CD8-positive, alpha-beta memory T cell (primary cell): ENCODE measurements around the gene HCN2. TPM values are rescaled to one million over a fixed set of nuclear protein-coding genes. Genes with fewer than 3 reads are reported as not detected.

Experiments
- CTCF ChIA-PET: fragments of 350-600 bp; sonication (Branson Sonifier 250); formaldehyde crosslinking; loops from one replicate; lab custom pipeline; 2021; ENCODE audit warnings: antibody characterized with exemption; lab: Charles Lee
- POLR2A ChIA-PET: fragments of 350-600 bp; sonication (Branson Sonifier 250); formaldehyde crosslinking; loops from one replicate; lab custom pipeline; 2021; ENCODE audit warnings: antibody characterized with exemption; lab: Charles Lee
- DNase-seq, 5 donors: peaks; one replicate each; pipeline versions ENCODE4 v3.0.0 to v3.0.0-alpha.2; 2020 to 2022; ENCODE audit warnings: mixed read lengths in 1 of 5
- H3K27ac ChIP-seq: one replicate; pipeline ENCODE4 v1.7.0; 2013; ENCODE audit warnings: low read depth, mild to moderate bottlenecking, low read length, moderate library complexity
- H3K27me3 ChIP-seq: 2 replicates; pipeline ENCODE4 v1.7.0; 2013; ENCODE audit warnings: low read length, mild to moderate bottlenecking; ENCODE audit not compliant: insufficient read depth, poor library complexity, severe bottlenecking
- H3K36me3 ChIP-seq: 2 replicates; pipeline ENCODE4 v1.7.0; 2013; ENCODE audit warnings: mild to moderate bottlenecking, low read length, moderate library complexity; ENCODE audit not compliant: insufficient read depth
- H3K4me1 ChIP-seq: 2 replicates; pipeline ENCODE4 v1.7.0; 2013; ENCODE audit warnings: mild to moderate bottlenecking, low read length, moderate library complexity; ENCODE audit not compliant: insufficient read depth
- H3K4me3 ChIP-seq: 2 replicates; pipeline ENCODE4 v1.7.0; 2013; ENCODE audit warnings: mild to moderate bottlenecking, low read length
- H3K9me3 ChIP-seq: 2 replicates; pipeline ENCODE4 v1.7.0; 2013; ENCODE audit warnings: mild to moderate bottlenecking, low read length
- H3K27ac Mint-ChIP-seq, 8 donors: one replicate each; pipeline ENCODE4 v1.8.0; 2020 to 2021; ENCODE audit warnings: mixed read lengths in 8 of 8, mild to moderate bottlenecking in 6 of 8, inconsistent platforms in 3 of 8, moderate library complexity in 3 of 8
- H3K27me3 Mint-ChIP-seq, 2 donors: one replicate each; pipeline ENCODE4 v1.8.0; 2020 to 2021; ENCODE audit warnings: mixed read lengths in 2 of 2, mild to moderate bottlenecking in 1 of 2, moderate library complexity in 1 of 2
- H3K36me3 Mint-ChIP-seq, 3 donors: one replicate each; pipeline ENCODE4 v1.8.0; 2020 to 2021; ENCODE audit warnings: mixed read lengths in 3 of 3, inconsistent platforms in 1 of 3, mild to moderate bottlenecking in 1 of 3
- H3K4me1 Mint-ChIP-seq, 3 donors: one replicate each; pipeline ENCODE4 v1.8.0; 2020 to 2021; ENCODE audit warnings: mixed read lengths in 3 of 3, inconsistent platforms in 1 of 3, mild to moderate bottlenecking in 1 of 3
- H3K4me3 Mint-ChIP-seq, 7 donors: one replicate each; pipeline ENCODE4 v1.8.0; 2020 to 2021; ENCODE audit warnings: mixed read lengths in 7 of 7, mild to moderate bottlenecking in 6 of 7, moderate library complexity in 4 of 7, inconsistent platforms in 2 of 7
- H3K9me3 Mint-ChIP-seq, 5 donors: one replicate each; pipeline ENCODE4 v1.8.0; 2020 to 2022; ENCODE audit warnings: mixed read lengths in 5 of 5, mild to moderate bottlenecking in 3 of 5, moderate library complexity in 2 of 5, inconsistent platforms in 1 of 5
- polyA plus RNA-seq: library from polyadenylated mRNA; unstranded; fragments of 300-500 nt; fragmentation: Illumina TruSeq; gene quantifications from one replicate; pipeline ENCODE4 v1.2.3, GENCODE V29; 2021
- total RNA-seq, 2 experiments: library from RNA; stranded (reverse); gene quantifications; one replicate each; pipeline ENCODE4 v1.2.3, GENCODE V29; 2021

HCN2 gene
- total and polyA plus RNA-seq, 3 experiments from 2014 or later = 0.42 to 0.48 TPM; not detected in 1

- Histone ChIP-seq H3K4me3 (peak within 1 kb of the TSS; percentile 73), H3K27me3 (no peaks in the 10 kb centered on the region), H3K9me3 (no peaks in the 10 kb centered on the region), H3K4me1 (peaks cover 12% of the 10 kb centered on the region), H3K36me3 (no peaks in the 10 kb centered on the region), H3K27ac (no peak within 1 kb of the TSS)
- ChIA-PET CTCF (no interaction called here), POLR2A (no interaction called here)
- Mint-ChIP-seq H3K27me3 (no peaks in the 10 kb centered on the region), H3K4me3 (peak within 1 kb of the TSS; percentile 79 to 87 (median 81)), H3K9me3 (no peaks in the 10 kb centered on the region), H3K36me3 (peaks cover 0 to 3% (median 0%) of the 10 kb centered on the region in 3 donors), H3K4me1 (peaks cover 7 to 9% (median 7%) of the 10 kb centered on the region in 3 donors), H3K27ac (peak within 1 kb of the TSS; percentile 65 to 99 (median 94))
- DNase-seq = peak; percentile 88 to 98 (median 96)
Observed at GRCh38 chr19:639253-640160, 49.8 kb downstream of the HCN2 start, which contains the start of gene FGF22. TSS of gene FGF22 (plus strand) at chr19:639879. CDS start at chr19:639926, 47 bp downstream.

- H3K9me3 ChIP-seq = no peaks in the 10 kb centered on the region
- peaks cover 12% of the 10 kb centered on the region for H3K4me1 ChIP-seq
- H3K27ac ChIP-seq = no peak overlapping the region
- CTCF ChIA-PET = no interaction called here
- no peaks in the 10 kb centered on the region for H3K36me3 ChIP-seq
- Mint-ChIP-seq H3K27me3 (no peaks in the 10 kb centered on the region), H3K9me3 (no peaks in the 10 kb centered on the region), H3K27ac (peak overlapping the region in 3 of 8 donors; percentile 34 to 87 (median 64)), H3K4me1 (peaks cover 7 to 9% (median 7%) of the 10 kb centered on the region in 3 donors), H3K4me3 (peak overlapping the region in 4 of 7 donors; percentile 23 to 37 (median 32)), H3K36me3 (peaks cover 0 to 7% (median 0%) of the 10 kb centered on the region in 3 donors)
- DNase-seq = no peak
- no peak overlapping the region for H3K4me3 ChIP-seq
- POLR2A ChIA-PET = no interaction called here
- no peaks in the 10 kb centered on the region for H3K27me3 ChIP-seq
Observed at GRCh38 chr19:640161-640558, 50.5 kb downstream of the HCN2 start.

GRCh38 chr19:640606-641189, 51.0 kb downstream of the HCN2 start:
- Mint-ChIP-seq H3K4me3 (peak overlapping the region in 1 of 7 donors; percentile 26), H3K27ac (peak overlapping the region in 5 of 8 donors; percentile 19 to 87 (median 34)), H3K9me3 (no peaks in the 10 kb centered on the region), H3K4me1 (peaks cover 7 to 9% (median 7%) of the 10 kb centered on the region in 3 donors), H3K27me3 (no peaks in the 10 kb centered on the region), H3K36me3 (peaks cover 0 to 10% (median 0%) of the 10 kb centered on the region in 3 donors)
- DNase-seq = no peak
- ChIA-PET POLR2A (no interaction called here), CTCF (interaction anchor here (1.3 kb wide), 1 partner anchor 14 kb away, joined by 4 read pairs; no protein-coding TSS in a partner anchor)
- H3K36me3 ChIP-seq = no peaks in the 10 kb centered on the region
- H3K4me3 ChIP-seq = no peak overlapping the region
- H3K27me3 ChIP-seq = no peaks in the 10 kb centered on the region
- H3K9me3 ChIP-seq = no peaks in the 10 kb centered on the region
- peaks cover 12% of the 10 kb centered on the region for H3K4me1 ChIP-seq
- no peak overlapping the region for H3K27ac ChIP-seq

- H3K9me3 Mint-ChIP-seq = no peaks in the 10 kb centered on the region
- peak overlapping the region in 3 of 8 donors; percentile 32 to 55 (median 33) for H3K27ac Mint-ChIP-seq
- DNase-seq = no peak
- H3K9me3 ChIP-seq = no peaks in the 10 kb centered on the region
- H3K36me3 ChIP-seq = no peaks in the 10 kb centered on the region
- H3K27me3 Mint-ChIP-seq = no peaks in the 10 kb centered on the region
- H3K27me3 ChIP-seq = no peaks in the 10 kb centered on the region
- ChIA-PET POLR2A (no interaction called here), CTCF (interaction anchor here (0.6 to 1.3 kb wide), 2 partner anchors 13 to 15 kb away, joined by 3 to 4 read pairs; no protein-coding TSS in a partner anchor)
- H3K4me3 ChIP-seq = no peak overlapping the region
- peaks cover 0 to 19% (median 0%) of the 10 kb centered on the region in 3 donors for H3K36me3 Mint-ChIP-seq
- peaks cover 7 to 9% (median 7%) of the 10 kb centered on the region in 3 donors for H3K4me1 Mint-ChIP-seq
- H3K4me3 Mint-ChIP-seq = peak overlapping the region in 2 of 7 donors; percentile 56 to 78
- H3K4me1 ChIP-seq = peaks cover 12% of the 10 kb centered on the region
- no peak overlapping the region for H3K27ac ChIP-seq
Observed at GRCh38 chr19:641702-642101, 52.0 kb downstream of the HCN2 start.

GRCh38 chr19:642767-643727, 53.4 kb downstream of the HCN2 start:
- no peak for DNase-seq
- no peak overlapping the region for H3K27ac ChIP-seq
- Mint-ChIP-seq H3K9me3 (no peaks in the 10 kb centered on the region), H3K4me1 (peaks cover 5 to 9% (median 7%) of the 10 kb centered on the region in 3 donors), H3K4me3 (peak overlapping the region in 1 of 7 donors; percentile 69), H3K27ac (no peak overlapping the region), H3K27me3 (no peaks in the 10 kb centered on the region), H3K36me3 (peaks cover 0 to 27% (median 0%) of the 10 kb centered on the region in 3 donors)
- CTCF ChIA-PET = no interaction called here
- POLR2A ChIA-PET = no interaction called here
- no peaks in the 10 kb centered on the region for H3K27me3 ChIP-seq
- no peaks in the 10 kb centered on the region for H3K9me3 ChIP-seq
- peaks cover 12% of the 10 kb centered on the region for H3K4me1 ChIP-seq
- H3K36me3 ChIP-seq = no peaks in the 10 kb centered on the region
- H3K4me3 ChIP-seq = no peak overlapping the region

GRCh38 chr19:643736-644135, 54.1 kb downstream of the HCN2 start:
- CTCF ChIA-PET = no interaction called here
- H3K4me3 Mint-ChIP-seq = peak overlapping the region in 1 of 7 donors; percentile 23
- no peaks in the 10 kb centered on the region for H3K9me3 Mint-ChIP-seq
- POLR2A ChIA-PET = no interaction called here
- H3K27me3 ChIP-seq = no peaks in the 10 kb centered on the region
- no peaks in the 10 kb centered on the region for H3K36me3 ChIP-seq
- H3K36me3 Mint-ChIP-seq = peaks cover 0 to 31% (median 0%) of the 10 kb centered on the region in 3 donors
- no peaks in the 10 kb centered on the region for H3K27me3 Mint-ChIP-seq
- H3K4me1 ChIP-seq = peaks cover 7% of the 10 kb centered on the region
- DNase-seq = no peak
- H3K9me3 ChIP-seq = no peaks in the 10 kb centered on the region
- no peak overlapping the region for H3K27ac ChIP-seq
- H3K4me1 Mint-ChIP-seq = peaks cover 5 to 8% (median 7%) of the 10 kb centered on the region in 3 donors
- H3K27ac Mint-ChIP-seq = peak overlapping the region in 2 of 8 donors; percentile 33 to 90
- H3K4me3 ChIP-seq = no peak overlapping the region

- DNase-seq = no peak
- Mint-ChIP-seq H3K27ac (peak overlapping the region in 2 of 8 donors; percentile 33), H3K4me1 (peaks cover 1 to 2% (median 2%) of the 10 kb centered on the region in 3 donors), H3K4me3 (no peak overlapping the region), H3K9me3 (no peaks in the 10 kb centered on the region), H3K27me3 (no peaks in the 10 kb centered on the region), H3K36me3 (peaks cover 0 to 35% (median 0%) of the 10 kb centered on the region in 3 donors)
- Histone ChIP-seq H3K9me3 (no peaks in the 10 kb centered on the region), H3K27ac (no peak overlapping the region), H3K4me3 (no peak overlapping the region), H3K4me1 (peaks cover under 1% of the 10 kb centered on the region), H3K27me3 (no peaks in the 10 kb centered on the region), H3K36me3 (no peaks in the 10 kb centered on the region)
- CTCF ChIA-PET = no interaction called here
- POLR2A ChIA-PET = no interaction called here
Observed at GRCh38 chr19:644363-644762, 54.7 kb downstream of the HCN2 start.
